RCC 7860 (cell line): Measurements from ENCODE around the gene CSTF2T.
"Not testable (repeated sequence)": the region's sequence is repeated elsewhere in the genome, so short reads cannot be mapped to it uniquely, and the experiment has no call there.

Source experiments
- DNase-seq: peaks from one replicate; pipeline ENCODE4 v3.0.0-alpha.2; 2015; ENCODE audit warnings: low spot score
- FAIRE-seq: peaks from 2 replicates; lab custom pipeline; 2012; peaks lifted over from hg19 to GRCh38; lab: Jason Lieb, UNC

The CSTF2T gene

GRCh38 chr10:51699145-51699474, 285 bp downstream of the CSTF2T start:
- FAIRE-seq: no peak
- no peak for DNase-seq

DNA sequence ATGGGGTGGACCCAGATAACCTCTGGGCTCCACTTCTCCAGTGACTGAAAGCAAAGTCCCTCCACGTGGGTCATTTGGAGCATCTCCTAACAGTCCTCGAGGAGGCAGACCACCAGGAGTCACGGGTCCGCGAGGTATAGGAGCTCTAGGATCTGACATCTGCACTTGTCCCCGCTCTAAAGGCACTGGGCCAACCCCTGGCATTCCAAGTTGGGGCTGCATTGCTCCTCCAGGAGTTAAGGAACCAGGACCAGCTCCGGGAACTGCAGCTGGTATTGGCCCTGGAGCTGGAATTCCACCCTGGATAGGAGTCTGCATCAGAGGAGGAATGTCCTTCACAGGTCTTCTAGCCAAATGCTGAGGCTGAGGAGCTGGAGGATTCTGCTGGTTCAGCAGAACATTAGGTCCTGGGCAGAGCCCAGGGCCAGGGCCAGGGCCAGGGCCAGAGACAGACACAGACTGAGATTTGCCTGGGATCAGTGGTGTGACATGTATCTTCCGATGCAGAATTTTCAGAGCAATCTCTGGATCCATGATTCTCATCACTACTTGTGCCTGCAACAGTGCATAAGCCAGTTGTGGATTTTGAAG, 827 bp downstream of the CSTF2T start:
- FAIRE-seq: no peak
- DNase-seq: no peak

DNA sequence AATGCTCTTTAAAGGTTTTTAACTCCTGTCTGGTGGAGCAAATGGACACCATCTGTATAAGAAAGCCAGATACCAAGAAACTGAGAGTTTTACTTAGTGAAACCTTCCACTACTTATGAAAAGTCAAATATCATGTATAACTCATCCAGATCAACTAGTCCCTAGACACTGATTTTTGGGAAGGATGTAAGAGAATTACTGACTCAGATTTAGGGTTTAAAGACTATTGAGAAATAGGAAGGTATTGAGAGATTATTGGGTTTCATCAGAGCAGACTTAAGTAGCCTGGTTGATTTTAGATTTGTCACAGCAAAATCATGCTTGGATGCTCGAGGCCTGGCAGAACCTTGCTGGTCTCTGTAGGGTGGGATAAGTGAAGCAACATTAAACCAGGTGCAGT, 3.1 kb downstream of the CSTF2T start:
- FAIRE-seq: no peak
- DNase-seq: no peak

DNA sequence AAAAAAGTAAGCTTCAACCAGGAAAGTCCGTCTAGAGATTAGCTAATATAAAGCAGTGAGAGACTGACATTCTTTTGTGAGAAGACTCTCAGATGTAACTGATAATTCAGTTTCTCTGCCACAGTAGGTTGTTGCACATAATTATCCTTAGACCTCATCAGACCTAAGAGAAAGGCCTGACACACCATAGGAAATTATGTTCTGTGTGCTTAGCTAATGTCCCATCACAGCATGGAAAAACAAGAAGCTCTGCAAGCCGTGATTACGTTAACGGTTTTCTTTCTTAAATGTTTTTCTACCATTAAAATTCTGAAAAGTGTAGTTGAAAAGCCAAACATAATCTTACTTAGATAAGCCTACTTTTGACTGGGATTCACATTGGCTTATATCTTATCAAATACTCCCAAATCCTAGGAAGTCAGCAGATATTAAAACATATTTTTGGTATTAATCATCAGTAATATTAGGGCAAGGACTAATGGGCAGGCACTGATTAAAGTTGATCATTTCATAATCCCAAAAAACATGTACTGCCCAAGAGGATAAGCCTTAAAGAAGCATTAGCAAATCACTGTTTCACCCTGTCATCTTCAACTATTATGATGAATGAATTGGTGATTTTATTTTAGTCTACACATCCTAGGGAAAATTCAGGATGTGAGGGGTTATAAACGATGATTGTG, 5.2 kb downstream of the CSTF2T start:
- no peak for FAIRE-seq
- no peak for DNase-seq

DNA sequence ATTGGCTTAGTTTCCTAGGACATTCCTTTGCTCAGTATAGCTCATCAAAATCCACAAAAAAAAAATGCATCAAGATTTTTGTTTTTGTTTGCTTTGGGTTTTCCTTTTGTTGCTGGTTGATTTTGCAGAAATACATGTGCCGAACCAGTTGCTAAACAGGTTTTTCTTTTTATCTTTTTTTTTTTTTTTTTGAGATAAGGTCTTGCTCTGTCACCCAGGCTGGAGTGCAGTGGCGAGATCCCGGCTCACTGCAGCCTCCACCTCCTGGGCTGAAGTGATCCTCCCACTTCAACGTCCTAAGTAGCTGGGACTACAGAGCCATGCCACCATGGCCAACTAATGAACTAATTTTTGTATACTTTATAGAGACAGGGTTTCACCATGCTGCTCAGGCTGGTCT, 8.3 kb downstream of the CSTF2T start:
- DNase-seq: no peak
- no peak for FAIRE-seq

DNA sequence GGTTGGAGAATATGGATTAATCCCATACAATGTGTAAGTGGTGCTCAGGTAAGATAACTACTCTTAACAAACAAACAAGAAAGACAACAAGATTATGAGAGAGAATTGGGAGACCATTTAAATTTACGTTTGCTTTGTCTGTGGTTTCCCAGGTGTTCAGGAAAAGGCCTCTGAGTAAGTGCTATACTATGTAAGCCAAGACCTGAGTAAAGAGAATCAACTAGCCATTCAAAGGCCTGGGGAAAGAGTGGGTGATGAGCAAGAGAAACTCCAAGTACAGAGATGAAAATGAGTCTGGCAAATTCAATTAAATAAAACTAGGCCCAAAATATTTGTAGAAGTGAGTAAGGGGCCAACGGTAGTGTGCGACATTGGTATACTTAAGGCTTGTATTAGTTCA, 9.9 kb downstream of the CSTF2T start:
- FAIRE-seq (no peak), DNase-seq (no peak)

- FAIRE-seq, DNase-seq: not testable (repeated sequence)
Observed at GRCh38 chr10:51688826-51689225, 10.6 kb downstream of the CSTF2T start.

DNA sequence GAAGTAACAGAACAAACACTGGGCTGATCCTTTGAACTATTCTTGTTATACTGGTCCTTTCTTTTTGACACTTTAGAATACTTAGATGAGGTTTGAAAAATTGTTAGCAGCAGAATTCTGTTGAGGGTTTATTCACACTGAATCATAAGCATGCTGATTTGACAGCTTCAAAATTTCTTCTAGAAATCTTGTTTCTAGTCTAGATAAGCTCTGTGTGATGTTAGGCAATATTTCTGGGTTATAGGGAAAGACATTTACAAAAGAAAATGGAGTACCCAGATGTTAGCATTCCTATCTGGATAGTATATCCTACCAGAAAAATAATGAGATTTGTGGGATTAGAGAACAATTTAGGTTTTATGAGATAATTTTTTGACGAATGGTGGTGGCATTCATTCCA, 12.1 kb downstream of the CSTF2T start:
- no peak for FAIRE-seq
- DNase-seq: no peak

DNA sequence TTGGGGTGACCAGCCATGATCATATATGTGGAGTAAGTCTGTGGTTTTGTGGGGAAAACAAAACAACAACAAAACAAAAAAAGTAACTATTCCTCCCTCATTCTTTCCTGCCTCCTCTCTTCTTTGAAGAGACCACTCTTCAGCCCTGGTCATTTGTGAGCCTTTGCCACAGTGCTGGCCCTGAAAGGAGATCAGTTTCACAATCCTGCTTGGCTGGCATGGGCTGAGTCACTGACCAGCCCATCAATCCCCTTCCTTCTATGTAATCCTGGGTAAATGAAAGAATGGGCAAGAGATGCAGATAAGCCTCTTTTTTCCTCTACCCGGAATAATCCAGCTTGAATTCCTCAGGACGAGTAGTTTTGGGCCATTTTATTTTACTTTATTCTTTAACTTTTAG, 13.6 kb downstream of the CSTF2T start:
- FAIRE-seq (no peak), DNase-seq (no peak)

DNA sequence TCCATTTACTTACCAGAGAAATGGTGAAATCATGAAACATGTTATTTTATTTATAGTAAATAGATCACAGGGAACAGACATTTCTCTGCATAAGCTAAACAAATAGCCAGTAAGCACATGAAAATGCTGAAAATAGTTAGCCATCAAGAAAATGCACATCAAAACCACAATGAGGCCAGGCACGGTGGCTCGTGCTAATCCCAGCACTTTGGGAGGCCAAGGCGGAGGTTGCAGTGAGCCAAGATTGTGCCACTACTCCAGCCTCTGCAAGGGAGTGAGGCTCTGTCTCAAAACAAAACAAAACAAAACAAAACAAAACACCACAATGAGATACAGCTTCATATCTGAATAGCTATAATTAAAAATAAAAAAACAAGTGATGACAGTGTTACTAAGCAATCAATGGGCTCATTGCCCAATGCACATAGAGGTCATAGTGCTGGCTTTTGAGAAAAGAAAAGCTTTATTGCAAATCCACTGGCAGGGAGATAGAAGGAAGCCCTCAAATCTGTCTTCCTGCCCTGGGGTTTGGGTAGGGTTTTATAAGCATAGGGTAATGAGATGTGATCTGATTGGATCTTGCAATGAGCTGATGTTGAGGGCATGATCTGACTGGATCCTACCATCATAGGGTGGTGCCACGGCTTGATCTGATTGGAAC, 16.2 kb downstream of the CSTF2T start:
- FAIRE-seq (no peak), DNase-seq (no peak)

- FAIRE-seq: no peak
- no peak for DNase-seq
Observed at GRCh38 chr10:51679841-51680240, 19.6 kb downstream of the CSTF2T start.

GRCh38 chr10:51675088-51675487, 24.3 kb downstream of the CSTF2T start:
- DNase-seq (no peak), FAIRE-seq (no peak)

DNA sequence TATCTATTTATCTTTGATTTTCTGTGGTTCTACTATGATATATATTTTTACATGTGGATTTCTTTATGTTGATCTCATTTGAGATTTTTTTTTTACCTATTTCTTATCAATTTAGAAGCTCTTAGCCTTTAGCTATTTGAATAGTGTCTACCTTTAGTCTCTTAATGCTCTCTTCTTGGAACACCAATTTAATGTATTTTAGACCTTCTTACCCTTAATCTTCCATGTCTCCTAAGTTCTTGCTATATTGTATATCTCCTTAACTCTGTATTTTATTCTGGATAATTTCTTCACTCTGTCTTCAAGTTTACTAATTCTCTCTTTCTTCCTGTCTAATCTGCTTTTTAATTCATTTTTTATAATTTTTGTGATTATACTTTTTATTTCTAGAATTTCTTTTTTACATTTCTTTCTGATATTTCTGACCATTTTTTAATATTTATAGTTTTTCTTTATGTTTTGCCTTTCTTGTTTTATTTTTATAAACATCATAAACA, 27.3 kb downstream of the CSTF2T start:
- FAIRE-seq: no peak
- DNase-seq: no peak

DNA sequence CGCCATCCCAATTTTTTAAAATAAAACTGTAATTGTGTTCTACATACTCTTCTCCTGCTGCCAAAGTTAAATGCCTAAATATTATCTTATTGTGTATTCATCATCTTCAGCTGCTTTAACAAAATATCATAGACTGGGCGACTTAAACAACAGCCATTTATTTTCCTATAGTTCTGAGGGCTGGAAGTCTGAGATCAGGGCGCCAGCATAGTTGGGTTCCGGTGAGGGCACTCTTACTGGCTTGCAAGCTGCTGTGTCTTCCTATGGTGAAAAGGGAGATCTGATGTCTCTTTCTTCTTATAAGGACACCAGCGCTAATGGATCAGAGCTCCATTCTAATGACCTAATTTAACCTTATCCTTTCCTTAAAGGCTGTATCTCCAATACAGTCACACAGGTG, 30.4 kb downstream of the CSTF2T start:
- FAIRE-seq: no peak

GRCh38 chr10:51668336-51668689, 31.1 kb downstream of the CSTF2T start:
- no peak for DNase-seq
- no peak for FAIRE-seq

More for the DNA sequence above, 30.4 kb downstream of the CSTF2T start:
- no peak for DNase-seq

GRCh38 chr10:51667678-51668335, 31.6 kb downstream of the CSTF2T start:
- no peak for FAIRE-seq

GRCh38 chr10:51666456-51666855, 32.9 kb downstream of the CSTF2T start:
- DNase-seq (no peak), FAIRE-seq (no peak)

More at GRCh38 chr10:51667678-51668335, 31.6 kb downstream of the CSTF2T start:
- no peak for DNase-seq

DNA sequence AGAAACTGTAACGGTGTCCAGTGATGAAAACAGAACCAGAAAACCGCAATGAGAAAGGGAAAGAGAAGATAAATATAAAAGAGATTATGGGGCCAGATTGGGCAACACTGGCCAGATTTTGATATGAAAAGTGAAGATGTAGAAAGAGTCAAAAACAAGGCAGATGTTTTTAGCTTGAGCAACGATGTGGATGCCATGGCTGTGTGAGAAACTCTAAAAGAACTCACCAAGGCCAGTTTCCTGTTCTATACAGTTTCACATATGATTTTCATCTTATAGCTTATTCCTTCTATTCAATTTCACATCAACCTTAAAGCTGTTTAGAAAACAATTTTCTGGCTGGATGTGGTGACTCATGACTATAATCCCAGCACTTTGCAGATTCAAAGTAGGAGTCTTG, 36.3 kb downstream of the CSTF2T start:
- FAIRE-seq (no peak), DNase-seq (no peak)

- FAIRE-seq (no peak), DNase-seq (no peak)
Observed at GRCh38 chr10:51659344-51659743, 40.1 kb downstream of the CSTF2T start.

DNA sequence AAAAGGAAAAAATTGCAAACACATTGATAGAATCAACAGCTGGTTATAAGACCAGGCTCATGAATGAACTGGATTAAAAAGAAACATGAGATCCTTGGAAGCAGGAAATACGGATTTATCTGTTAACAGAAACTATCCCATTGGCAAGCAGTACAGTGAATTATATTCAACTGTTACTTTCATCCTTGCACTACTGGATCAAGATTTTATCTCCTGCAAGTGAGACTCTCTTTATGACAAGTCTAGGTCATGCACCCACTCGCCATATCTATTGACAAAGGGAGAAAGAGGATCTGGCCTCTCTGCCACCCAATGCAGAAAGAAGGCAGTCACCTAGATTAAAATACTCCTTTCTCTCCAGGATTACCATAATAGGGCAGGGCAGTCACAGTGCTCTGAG, 41.4 kb downstream of the CSTF2T start:
- DNase-seq: no peak

DNA sequence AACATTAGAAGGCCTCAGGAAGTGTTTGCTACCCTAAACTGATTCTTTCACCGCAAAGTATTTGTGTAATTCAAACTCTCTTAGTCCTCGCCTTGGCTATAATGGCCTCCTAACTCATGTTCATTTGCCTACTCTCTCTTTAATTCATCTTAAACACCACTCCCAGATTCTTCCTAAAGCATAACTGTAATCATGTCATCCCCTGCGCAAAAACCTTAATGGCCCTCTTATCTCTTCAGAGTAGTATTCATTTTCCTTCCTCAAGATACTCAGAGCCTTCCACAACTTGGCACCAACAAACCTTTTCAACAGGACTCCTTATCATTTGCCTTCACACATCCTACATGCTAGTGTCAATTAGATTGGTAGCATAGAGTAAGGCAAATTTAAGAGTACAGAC, 42.9 kb downstream of the CSTF2T start:
- FAIRE-seq (no peak), DNase-seq (no peak)

More for the DNA sequence above, 41.4 kb downstream of the CSTF2T start:
- no peak for FAIRE-seq

GRCh38 chr10:51654918-51655317, 44.5 kb downstream of the CSTF2T start:
- DNase-seq (no peak), FAIRE-seq (no peak)
